Prostate gland (tissue), 2 donors: ENCODE data around the gene CELF2.

Experiments
- CTCF ChIP-seq, 4 experiments: fragments of 200-600 bp in 2 of 4; fragments of 450-650 bp in 2 of 4; sonication (generic) in 2 of 4; IDR thresholded peaks; 1 replicate in 3 of 4; 2 replicates in 1 of 4; pipeline ENCODE4 v1.5.1; 2016 to 2019; ENCODE audit warnings: antibody characterized with exemption in 4 of 4, mild to moderate bottlenecking in 2 of 4, moderate library complexity in 2 of 4
- POLR2A ChIP-seq: fragments of 450-650 bp; IDR thresholded peaks from one replicate; pipeline ENCODE4 v1.6.1; 2016; ENCODE audit warnings: antibody characterized with exemption, mild to moderate bottlenecking

GRCh38 chr10:11264296-11265048 lies 246.8 kb downstream of the CELF2 start:
- TF ChIP-seq CTCF (IDR thresholded peaks at IDR 0.05) (no peak), POLR2A (no peak)
